Heart left ventricle (tissue), 13 donors: Measurements from ENCODE around the gene FFAR3.

Experiments
- CTCF ChIP-seq, 12 donors: fragments of 200-600 bp; sonication (generic) in 4 of 12; IDR thresholded peaks; one replicate each; pipeline versions ENCODE4 v1.5.0 to v1.8.0; 2018 to 2022; ENCODE audit warnings: antibody characterized with exemption in 12 of 12, mild to moderate bottlenecking in 5 of 12
- POLR2A ChIP-seq, 2 donors: fragments of 450-650 bp; IDR thresholded peaks; one replicate each; pipeline ENCODE4 v1.6.1; 2017; ENCODE audit warnings: antibody characterized with exemption in 2 of 2, mild to moderate bottlenecking in 2 of 2, moderate library complexity in 2 of 2
- donor health status: ischemic (EF 13 %, LVEDD 7.1; RV severe dilation, severe dysfunction).
- donor health status: DM: no; HTN: yes; CAD: no.
- donor health status: DM: no; HTN: no; CAD: no.
- donor health status: ischemic (EF 25% LVEDD 6.9; RV normal size, moderate dysfunction).
- donor health status: ischemic (EF 25% LVEDD 5.7; RV mildly dilated, moderate dysfunction).
- donor health status: ischemic (EF 35%, LVEDD 5.7; RV mildly dilated, moderate dysfunction).
- donor health status: nonischemic (EF 11% LVEDD 7.7; RV severe dilation, severe dysfunction).
- donor health status: DM: yes; HTN: yes; CAD: no.
- donor health status: PGD.
- donor health status: ischemic (EF 29% LVEDD 5.4; RV normal size, mild dysfunction).
- donor health status: nonischemic (EF 23%, LVEDD 6.1; RV moderate dilation, normal function).

GRCh38 chr19:35316560-35316959 lies 41.7 kb upstream of the FFAR3 start:
- TF ChIP-seq CTCF (IDR thresholded peaks at IDR 0.05) (no peak), POLR2A (IDR thresholded peaks at IDR 0.05) (no peak)
